Measurements from ENCODE around the gene HIKESHI.

DNA sequence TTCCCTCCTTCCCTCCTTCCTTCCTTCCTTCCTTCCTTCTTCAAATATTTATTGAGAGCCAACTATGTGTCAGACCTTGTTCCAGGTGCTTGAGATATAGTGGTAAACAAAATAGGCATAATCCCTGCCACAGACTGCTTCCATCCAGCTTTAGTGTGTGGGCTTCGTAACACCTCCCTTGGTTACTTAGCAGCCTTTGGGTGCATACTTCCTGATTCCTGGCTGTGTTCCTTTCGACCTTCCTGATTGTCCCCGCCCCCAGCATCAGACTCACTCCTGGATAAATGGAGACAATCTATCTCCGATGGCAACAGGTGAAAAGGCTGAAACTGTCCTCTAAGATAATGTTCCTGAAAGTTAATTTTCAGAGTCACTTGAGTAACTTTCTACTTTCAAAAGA, 86.2 kb downstream of the HIKESHI start:
- no peak for TF ChIP-seq POLR2AphosphoS5 (IDR thresholded peaks at IDR 0.05)
- TF ChIP-seq, protein P1, sequence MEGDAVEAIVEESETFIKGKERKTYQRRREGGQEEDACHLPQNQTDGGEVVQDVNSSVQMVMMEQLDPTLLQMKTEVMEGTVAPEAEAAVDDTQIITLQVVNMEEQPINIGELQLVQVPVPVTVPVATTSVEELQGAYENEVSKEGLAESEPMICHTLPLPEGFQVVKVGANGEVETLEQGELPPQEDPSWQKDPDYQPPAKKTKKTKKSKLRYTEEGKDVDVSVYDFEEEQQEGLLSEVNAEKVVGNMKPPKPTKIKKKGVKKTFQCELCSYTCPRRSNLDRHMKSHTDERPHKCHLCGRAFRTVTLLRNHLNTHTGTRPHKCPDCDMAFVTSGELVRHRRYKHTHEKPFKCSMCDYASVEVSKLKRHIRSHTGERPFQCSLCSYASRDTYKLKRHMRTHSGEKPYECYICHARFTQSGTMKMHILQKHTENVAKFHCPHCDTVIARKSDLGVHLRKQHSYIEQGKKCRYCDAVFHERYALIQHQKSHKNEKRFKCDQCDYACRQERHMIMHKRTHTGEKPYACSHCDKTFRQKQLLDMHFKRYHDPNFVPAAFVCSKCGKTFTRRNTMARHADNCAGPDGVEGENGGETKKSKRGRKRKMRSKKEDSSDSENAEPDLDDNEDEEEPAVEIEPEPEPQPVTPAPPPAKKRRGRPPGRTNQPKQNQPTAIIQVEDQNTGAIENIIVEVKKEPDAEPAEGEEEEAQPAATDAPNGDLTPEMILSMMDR (IDR thresholded peaks at IDR 0.05): no peak
- TF ChIP-seq EP300 (IDR thresholded peaks at IDR 0.05): no peak
- no peak for TF ChIP-seq POLR2A (IDR thresholded peaks at IDR 0.05)

Measured in stomach (tissue), 4 donors.